Measurements from ENCODE around the gene SORBS2.
"Not testable (repeated sequence)": the region's sequence is repeated elsewhere in the genome, so short reads cannot be mapped to it uniquely, and the experiment has no call there.

The SORBS2 gene

DNA sequence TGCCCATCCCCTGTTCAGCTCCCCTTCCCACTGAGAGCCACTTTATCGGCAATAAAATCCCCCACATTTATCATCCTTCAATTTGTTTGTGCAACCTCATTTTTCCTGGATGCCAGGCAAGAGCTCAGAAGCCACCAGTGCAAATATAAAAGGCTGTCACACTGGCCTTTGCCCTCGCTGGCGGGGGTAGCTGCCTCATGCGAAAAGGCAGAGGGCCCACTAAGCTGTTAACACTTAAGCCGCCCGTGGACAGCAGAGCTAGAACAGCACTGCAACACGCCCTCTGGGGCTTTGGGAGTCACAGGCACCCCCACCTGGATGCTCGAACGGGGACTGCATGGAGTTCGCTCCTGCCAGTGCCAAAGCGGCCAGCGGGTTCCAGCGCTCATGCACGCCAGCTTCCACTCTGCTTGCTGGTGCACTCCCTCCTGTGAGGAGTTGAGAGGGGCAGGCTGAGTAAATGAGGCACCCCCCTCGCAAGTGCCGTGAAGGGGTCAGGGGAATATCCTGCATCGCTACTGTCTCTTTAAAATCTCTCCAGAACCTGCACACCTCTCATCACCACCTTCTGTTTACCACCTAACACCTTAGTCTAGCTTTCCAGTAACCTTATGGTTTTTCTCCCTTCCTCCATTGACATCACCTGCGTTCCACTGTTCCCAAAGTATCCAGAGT, 99.5 kb downstream of the SORBS2 start:
- no peak for DNase-seq (ENCODE audit: low read depth)

DNA sequence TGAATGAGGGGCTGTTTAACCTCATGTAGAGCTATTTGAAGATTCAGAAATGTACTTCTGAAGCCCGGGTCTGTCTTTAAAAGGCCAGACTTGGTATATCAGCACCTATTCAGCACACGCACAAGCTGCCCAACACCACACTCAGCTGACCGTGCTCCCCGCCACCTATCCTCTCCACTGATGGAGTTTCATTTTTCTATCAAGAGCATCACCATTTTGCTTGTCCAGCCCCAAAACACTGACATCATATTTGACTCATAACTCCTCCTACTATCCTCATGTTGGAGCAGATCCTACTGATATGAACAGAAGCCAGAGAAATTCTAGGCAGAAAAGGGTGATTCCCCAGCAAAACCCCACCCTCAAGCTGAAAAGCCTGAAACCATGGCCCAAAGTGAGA, 100.3 kb downstream of the SORBS2 start:
- DNase-seq (ENCODE audit: low read depth), result no peak

DNA sequence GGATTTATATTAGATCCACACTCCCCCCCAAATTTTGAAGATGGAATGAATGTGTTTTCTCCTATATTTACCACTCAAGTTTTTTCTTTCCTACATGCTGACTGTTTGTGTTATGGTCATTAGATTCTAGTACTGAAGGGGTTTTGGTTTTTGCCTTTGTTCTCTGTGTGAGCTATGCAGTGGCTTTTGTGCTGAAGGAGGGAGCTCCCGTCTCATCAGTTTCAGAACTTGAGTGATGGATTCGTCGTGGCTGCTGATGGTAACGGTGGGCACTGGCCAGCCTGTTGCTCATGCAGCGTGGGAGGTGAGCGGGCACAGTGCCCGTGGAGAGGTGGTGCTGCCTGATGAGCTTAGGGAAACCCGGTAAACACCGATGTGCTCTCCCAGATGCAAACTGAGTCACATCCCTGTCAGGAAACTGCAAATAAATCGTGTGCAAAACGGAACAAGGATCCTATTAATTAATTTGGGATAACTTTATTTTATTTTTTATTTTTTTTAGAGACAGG, 101.5 kb downstream of the SORBS2 start:
- no peak for DNase-seq (ENCODE audit: low read depth)

DNA sequence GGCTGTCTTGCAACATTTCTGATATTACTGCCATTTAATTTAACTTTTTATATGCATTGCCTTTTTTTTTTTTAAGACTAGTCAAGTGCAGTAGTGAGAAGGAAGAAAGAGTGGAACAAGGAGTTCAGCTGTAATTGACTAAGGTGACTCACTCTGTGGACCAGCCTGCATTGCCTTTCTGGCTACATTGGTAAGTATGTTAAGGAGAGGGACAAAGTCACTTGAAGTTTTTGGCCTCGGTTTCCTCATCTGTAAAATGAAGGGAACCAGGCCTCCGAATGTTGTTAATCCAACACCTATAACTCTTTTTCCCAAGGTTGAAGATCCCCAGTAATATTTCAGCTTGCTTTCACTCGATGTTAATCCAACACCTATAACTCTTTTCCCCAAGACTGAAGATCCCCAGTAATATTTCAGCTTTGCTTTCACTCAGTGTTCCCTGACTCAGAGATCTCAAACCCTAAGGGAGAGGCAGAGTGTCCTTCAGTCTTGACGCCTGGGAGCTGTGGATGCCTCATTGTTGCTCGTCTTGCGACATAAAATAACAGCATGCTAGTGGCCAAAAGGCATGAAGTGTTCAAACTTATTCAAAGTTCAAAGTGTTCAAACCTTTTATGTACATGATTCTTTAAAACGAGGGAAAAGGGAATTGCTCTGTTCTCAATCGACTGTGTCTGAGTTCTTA, 102.0 kb downstream of the SORBS2 start:
- no peak for DNase-seq (ENCODE audit: low read depth)

DNA sequence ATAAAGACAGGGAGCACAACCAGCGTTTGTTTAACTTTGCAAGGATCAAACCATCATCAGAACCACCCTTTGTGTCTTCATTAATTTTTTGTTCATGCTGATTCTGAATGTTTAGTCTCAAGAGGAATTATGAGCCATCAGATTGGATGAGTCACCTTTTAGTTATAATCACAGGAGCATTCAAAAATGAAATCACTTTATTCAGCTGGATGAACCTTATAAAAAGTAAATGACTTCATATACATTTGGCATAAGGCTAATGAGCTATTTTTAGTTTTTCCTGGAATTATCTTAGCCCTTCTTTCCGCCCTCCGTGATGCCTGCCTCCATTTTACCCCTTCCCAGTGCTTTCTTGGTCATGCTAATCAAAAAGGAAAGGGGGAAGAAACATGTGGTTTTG, 103.6 kb downstream of the SORBS2 start:
- no peak for DNase-seq (ENCODE audit: low read depth)

DNA sequence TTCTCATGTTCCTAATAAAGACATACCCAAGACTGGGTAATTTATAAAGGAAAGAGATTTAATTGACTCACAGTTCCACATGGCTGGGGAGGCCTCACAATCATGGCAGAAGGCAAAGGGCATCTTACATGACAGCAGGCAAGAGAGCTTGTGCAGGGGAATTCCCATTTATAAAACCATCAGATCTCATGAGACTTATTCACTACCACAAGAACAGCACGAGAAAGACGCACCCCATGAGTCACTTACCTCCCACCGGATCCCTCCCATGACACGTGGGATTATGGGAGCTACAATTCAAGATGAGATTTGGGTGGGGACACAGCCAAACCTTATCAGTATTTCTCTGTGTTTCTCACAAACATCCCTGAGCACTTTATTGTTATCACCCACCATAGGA, 104.4 kb downstream of the SORBS2 start:
- DNase-seq (ENCODE audit: low read depth), result not testable (repeated sequence)

DNA sequence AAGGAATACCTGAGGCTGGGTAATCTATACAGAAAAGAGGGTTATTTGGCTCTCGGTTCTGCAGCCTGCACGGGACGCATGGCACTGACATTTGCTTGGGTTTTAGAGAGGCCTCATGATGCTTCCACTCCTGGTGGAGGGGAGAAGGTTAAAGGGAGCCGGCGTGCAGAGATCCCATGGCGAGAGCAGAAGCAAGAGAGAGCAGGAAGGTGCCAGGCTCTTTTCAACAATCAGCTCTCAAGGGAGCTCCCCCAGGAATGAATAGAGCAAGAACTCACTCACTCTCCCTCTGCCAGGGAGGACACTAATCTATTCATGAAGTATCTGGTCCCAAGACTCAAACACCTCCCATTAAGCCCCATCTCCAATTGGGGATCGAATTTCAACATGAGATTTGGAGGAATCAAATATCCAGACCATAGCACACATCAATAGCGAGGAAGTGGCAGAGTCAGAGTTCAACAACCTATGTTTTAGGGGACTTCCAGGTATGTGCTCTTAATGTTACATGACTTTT, 109.8 kb downstream of the SORBS2 start:
- DNase-seq (ENCODE audit: low read depth), result no peak

DNA sequence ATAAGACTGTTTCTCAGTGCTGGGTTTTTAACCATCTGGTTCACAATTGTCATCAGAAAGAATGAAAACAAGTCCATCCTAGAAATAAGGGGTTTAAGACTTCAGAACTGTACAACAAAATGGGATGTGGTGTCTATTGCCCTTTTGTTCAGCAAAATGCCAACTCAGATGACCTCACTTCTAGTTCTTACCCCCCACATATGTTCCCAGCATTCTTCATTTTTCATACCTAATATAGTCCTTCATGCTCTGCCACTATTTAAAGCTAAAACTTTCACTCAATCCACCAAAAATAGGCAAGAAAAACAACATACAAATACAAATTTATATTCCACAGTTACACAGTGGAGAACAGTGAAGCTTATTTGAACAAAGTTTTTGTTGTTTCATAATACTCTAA, 111.4 kb downstream of the SORBS2 start:
- no peak for DNase-seq (ENCODE audit: low read depth)

DNA sequence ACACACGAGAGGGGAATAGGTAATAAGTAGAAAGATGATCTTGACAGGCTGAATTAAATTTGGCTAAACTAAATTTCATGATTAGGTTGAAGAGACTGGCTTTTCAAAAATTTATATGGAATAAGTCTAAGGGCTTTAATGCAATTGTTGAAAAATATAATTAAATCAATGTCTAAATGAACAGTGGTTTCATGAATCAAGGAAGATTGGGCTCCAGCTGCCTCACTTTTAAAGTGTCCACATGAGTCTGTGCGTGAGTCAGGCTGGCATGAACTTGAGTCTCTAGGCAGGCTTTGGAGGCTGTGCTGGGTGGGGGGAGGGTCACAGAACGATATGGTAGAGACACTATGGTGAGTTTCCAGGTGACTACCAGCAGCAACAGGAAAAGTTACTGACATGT, 111.9 kb downstream of the SORBS2 start:
- DNase-seq (ENCODE audit: low read depth), result no peak

DNA sequence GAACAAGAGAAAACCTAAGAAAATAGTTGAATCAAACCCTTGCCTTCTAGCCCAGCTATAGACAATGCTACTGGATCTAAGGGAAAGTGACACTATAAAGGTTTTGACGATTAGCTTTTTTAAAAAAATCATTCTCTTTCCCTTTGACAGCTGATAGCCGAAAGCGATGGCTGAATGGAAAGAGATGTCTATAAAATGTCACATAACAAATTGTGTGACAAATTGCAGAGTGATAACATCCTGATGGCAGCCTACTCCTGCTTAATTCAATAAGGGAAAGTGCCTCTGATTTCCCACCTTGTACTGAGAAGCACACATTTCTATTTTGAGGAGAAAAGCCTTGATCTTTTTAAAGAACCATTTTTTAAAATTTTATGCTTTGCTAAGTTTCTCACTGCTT, 114.5 kb downstream of the SORBS2 start:
- no peak for DNase-seq (ENCODE audit: low read depth)

DNA sequence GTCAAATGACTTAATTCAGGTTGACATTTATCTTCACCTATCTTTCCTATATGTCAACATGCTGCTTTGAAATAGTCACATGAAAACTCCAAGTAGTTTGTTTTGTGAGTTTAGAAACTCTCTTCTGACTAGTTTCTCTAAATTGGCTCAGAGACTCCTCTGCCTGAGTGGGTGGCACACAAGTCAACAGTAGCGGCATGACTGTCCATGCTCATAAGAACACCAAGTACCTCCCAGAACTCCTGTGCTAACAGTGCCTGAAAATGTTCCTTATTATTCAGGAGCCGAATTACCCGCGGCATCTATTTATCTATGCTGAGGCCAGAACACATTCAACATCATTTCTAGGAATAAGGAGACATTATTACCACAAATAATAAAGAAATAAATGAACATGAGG, 116.3 kb downstream of the SORBS2 start:
- no peak for DNase-seq (ENCODE audit: low read depth)

DNA sequence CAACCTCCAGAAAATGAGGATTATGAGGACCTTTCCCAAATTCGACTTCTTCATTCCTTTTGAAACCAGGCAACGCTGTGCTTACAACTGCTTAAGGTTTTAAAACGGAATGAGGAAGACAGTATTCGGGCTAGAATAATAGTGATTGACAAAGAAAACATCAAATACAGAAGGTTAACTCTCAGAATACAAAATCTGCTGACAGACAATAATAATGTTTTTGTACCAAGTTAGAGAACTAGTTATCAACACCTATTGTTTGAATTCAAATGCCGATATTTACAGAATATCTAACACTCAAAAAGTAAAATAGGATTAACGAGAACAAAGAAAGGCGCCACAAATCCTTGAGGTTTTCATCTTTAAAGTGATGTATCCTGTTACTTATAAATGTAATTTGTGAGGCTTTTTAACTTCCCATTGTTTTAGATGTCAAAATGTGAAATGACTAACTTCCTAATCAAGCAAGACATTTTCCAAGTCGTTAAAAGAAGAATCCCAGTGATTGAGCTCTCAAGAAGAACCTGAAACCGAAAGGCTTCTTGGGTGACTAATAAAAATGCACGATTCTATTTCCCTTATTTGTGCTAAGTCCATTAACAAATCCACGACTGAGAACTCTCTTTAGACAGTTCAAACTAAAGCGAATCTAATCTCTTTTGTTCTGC, 118.3 kb downstream of the SORBS2 start:
- no peak for DNase-seq (ENCODE audit: low read depth)

DNA sequence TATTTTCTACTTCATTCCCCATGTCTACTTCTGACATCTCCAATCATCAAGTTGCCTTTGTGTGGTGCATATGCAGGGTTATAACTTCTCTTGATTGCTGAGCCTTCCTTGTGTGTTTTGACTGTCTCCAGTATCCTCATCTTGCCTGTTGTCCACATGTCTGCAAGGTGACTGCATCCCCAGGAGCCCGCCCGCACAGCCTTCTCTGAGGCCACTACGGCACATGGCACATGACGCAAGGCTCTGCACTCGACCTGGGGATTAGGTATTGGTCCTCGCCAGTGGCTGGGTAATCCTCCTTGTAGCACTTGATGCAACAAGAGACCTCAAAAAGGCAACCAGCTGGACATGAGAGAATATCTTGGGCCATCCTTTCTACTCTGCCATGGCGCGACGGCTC, 122.6 kb downstream of the SORBS2 start:
- DNase-seq (ENCODE audit: low read depth), result no peak

DNA sequence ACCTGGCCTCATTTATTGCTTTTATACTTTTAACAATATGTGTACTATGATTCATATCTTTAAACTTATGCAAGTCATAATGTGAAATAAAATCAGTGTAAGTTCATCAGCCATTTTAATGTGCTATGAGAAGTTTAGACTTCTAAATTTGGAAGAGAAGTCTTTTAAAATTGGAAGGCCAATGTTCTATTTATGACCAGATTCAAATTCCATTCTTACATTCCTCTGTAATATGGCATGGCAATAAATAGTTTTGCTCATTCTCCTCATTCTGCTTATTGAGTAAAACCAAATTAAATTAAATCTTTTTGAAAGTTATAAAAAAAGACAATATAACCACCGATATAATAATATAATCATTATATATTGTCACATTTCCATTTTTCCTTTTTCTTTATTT, 126.2 kb downstream of the SORBS2 start:
- no peak for DNase-seq (ENCODE audit: low read depth)

DNA sequence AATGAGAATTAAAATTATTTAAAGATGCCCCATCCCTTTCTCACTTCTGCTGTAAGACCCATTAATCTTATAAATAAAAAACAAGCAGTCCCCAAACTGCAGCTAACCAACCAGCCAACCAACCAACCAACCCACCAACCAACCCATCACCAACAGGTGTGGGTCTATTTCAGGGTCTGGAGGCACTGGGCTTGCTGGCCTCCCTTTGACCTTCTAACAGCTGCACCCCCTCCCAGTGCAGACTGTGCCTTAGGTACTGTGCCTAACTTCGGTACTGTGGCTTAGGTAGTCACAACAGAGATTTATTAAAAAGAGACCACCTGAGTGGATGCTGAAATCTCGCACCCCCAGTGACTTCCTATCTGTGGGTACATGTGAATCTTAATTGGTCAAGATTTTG, 128.1 kb downstream of the SORBS2 start:
- DNase-seq (ENCODE audit: low read depth), result no peak

DNA sequence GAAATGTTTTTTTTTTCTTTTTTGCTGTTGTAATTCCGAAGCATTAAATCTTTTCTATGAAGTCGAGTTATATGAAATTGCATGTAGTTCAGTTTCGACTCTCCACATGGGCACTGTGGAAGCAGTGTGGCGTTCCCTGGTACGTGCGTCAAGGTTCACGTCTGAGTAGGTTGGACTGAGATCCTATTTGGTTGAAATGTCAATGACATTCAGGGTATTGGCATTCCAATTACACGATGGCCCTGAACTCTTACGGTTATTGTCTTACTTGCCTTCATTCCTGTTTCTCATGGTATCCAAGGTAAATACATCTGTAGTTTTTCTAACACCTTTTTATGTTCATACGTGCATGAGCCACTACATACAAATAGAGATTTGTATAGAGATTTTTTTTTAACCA, 128.8 kb downstream of the SORBS2 start:
- DNase-seq (ENCODE audit: low read depth), result no peak

DNA sequence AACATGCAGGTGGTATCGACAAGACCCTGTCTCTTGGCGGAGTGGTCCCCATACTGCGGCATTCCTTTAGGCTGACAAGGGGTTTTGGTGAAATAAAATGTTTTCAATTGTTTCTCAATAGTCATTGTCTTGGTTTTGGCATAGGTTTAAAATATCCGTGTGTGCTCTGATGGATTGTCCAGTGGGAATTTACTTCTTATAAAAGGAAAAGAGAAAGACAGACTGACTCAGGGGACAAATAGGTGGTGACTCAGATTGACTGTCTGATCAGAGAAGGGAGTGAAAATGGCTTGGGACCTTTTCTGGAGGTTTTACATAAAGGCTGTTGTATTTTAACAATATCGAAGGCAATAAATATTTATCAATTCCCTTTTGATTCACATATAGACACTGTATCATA, 129.8 kb downstream of the SORBS2 start:
- DNase-seq (ENCODE audit: low read depth), result no peak

DNA sequence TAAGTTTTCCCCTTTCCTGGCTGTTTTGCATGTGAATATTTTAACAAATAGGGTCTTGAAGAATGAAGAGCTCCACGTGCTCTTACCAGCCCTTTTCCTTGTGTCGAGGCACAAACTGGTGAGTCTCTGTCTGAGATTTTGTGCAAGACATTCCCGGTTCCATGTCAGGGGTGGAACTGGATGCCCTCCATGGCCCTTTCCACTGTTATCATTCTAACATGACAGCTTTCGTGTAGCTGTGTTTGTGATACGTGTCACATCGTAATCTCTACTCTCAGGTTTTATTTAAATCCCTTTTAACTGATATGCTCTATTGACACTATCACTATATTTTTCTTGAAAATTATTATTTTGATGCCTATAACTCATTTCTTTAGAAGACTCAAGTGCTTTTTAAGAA, 130.4 kb downstream of the SORBS2 start:
- no peak for DNase-seq (ENCODE audit: low read depth)

DNA sequence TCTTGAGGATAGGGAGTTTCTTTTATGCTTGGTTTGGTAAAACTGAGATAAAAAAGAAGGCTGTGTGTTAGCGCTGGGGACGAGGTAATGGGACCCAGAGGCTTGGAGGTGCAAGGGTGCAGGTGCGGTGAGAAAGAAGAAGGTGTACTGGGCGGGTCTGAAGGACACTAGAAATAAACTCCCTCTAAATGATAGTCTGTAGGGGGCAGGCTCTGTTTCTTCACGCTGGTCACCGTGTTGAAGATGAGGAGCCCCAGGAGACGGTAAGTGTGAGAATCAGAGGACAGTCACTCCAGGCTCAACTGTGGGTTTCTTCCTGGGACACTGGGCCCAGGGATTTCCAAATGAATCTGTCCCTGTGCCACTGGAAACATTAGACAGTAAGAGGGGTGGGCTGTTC, 131.4 kb downstream of the SORBS2 start:
- no peak for DNase-seq (ENCODE audit: low read depth)

DNA sequence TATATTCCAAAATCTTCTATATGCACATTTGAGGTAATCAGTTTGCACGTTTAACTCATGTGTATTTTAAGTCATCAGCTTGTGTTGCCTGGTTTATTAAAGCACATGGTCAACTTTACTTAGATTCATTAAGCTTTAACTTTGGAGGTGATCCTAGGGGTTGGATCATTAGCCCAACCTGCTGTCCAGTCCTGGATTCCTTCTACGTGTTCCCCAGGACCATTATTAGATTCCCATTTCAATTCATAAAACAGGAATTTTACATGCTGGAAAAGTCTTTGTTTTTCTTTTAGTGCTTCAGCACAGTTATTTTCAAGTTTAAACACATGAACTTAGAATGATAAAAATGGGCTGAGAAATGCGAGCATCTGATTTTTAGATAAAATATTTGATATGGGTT, 132.5 kb downstream of the SORBS2 start:
- no peak for DNase-seq (ENCODE audit: low read depth)

DNA sequence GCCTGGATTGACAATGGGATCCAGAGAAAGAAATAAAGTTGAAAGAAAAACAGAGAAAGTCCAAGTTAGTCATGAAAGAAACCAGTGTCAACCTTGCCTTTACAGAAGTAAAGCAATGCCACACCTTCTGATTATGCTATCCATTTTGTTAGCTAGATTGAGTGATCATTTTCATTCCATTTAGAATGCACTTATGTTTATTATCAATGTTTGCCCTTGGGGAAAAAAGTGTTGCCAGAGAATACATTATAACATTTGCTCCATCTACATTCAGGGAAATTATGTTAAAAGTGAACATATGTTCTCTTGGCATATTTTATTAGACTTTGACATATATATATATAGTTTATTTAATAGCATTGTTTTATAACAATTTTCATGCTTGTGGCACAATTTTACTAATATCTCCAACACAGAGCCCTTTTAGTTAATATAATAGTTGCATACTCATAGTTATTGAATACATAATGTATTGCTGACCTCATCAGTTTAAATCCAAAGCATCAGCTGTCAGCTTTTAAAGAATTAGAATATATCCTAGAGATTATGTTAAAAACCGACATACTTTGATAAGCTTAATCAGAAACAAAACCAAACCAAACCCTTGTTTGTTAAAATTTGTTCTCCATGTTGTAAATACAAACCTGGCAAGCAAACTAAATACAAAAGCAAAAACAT, 134.2 kb downstream of the SORBS2 start:
- no peak for DNase-seq (ENCODE audit: low read depth)

DNA sequence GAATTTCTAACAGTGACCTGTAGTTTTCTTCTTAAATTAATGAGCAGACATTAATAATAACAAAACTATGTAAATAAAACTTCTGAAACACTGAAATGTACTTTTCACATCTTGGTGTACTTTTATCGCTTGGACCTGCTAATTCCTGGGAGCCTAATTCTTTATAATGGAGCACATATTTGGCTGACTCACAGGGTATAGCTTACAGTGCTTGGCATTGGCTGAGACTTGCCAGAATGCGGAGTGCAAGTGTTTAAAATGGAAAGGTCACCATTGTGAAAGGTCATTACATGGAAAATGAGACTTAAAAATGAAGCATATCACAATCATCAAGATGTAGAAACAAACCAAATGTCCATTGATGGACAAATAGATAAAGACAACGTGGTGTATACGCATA, 139.4 kb downstream of the SORBS2 start:
- no peak for DNase-seq (ENCODE audit: low read depth)

DNA sequence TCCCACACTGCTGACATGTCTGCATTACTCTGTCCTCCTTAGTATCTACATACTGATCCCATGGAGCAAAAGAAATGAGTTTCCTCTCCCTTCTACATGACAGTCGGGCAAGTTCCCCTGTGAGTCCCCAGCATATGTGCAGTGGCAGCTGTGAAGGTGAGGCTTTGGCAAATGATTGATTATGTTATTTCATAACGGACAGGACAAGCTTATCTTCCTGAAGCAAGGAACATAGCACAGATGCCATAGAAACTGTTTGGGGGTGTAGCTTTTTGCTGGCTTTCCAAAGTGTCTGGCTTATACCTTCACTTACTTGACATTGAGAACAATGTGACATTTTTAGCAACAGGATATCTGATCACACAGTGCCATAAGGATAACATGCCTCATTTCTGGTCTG, 139.8 kb downstream of the SORBS2 start:
- no peak for DNase-seq (ENCODE audit: low read depth)
